H1 (cell line): Measurements from ENCODE around the gene ARL6IP5. TPM values are rescaled to one million over a fixed set of nuclear protein-coding genes. Genes with fewer than 3 reads are reported as not detected.

Experiments
- CTCF ChIA-PET: fragments of 300-600 bp; sonication (Branson Sonifier 250); formaldehyde crosslinking; loops from one replicate; lab custom pipeline; 2021; ENCODE audit not compliant: partially characterized antibody; lab: Charles Lee
- POLR2A ChIA-PET: fragments of 300-600 bp; sonication (Branson Sonifier 250); formaldehyde crosslinking; loops from one replicate; lab custom pipeline; 2021; ENCODE audit warnings: inconsistent platforms; ENCODE audit not compliant: partially characterized antibody; lab: Charles Lee
- DNase-seq, 2 experiments: peaks; one replicate each; pipeline versions ENCODE4 v3.0.0 to v3.0.0-alpha.2; 2010 to 2022; ENCODE audit warnings: low spot score in 2 of 2, low read depth in 1 of 2, mixed read lengths in 1 of 2
- FAIRE-seq: peaks from 2 replicates; lab custom pipeline; 2011; peaks lifted over from hg19 to GRCh38; lab: Jason Lieb, UNC
- H2AFZ ChIP-seq: 2 replicates; pipeline ENCODE4 v1.8.1; 2012; ENCODE audit warnings: low read length, inconsistent platforms
- H2AK5ac ChIP-seq: 2 replicates; pipeline ENCODE4 v1.6.1; 2013; ENCODE audit warnings: low read depth, low read length
- H2BK120ac ChIP-seq: replicated peaks from 2 replicates; pipeline ENCODE3; 2013; ENCODE audit warnings: low read depth, low read length, inconsistent platforms
- H2BK12ac ChIP-seq: 2 replicates; pipeline ENCODE4 v1.6.1; 2013; ENCODE audit warnings: low read depth, low read length
- H2BK15ac ChIP-seq: 2 replicates; pipeline ENCODE4 v1.6.1; 2013; ENCODE audit warnings: low read length
- H2BK20ac ChIP-seq: 2 replicates; pipeline ENCODE4 v1.6.1; 2013; ENCODE audit warnings: low read length
- H2BK5ac ChIP-seq: 2 replicates; pipeline ENCODE4 v1.6.1; 2013; ENCODE audit warnings: low read depth, low read length
- H3K14ac ChIP-seq: 2 replicates; pipeline ENCODE4 v1.6.1; 2013; ENCODE audit warnings: inconsistent platforms; ENCODE audit not compliant: insufficient read length
- H3K18ac ChIP-seq: 2 replicates; pipeline ENCODE4 v1.6.1; 2013; ENCODE audit warnings: low read length; ENCODE audit errors: extremely low read depth
- H3K23ac ChIP-seq: 2 replicates; pipeline ENCODE4 v1.6.1; 2013; ENCODE audit warnings: inconsistent platforms; ENCODE audit not compliant: insufficient read length
- H3K23me2 ChIP-seq: 2 replicates; pipeline ENCODE4 v1.6.1; 2013; ENCODE audit warnings: low read depth, low read length
- H3K27ac ChIP-seq: 2 replicates; pipeline ENCODE4 v1.6.1; 2011; ENCODE audit warnings: low read depth, low read length, inconsistent platforms
- H3K27me3 ChIP-seq, 4 experiments: replicated peaks in 1 of 4; 1 replicate in 1 of 4; 2 replicates in 3 of 4; pipeline versions ENCODE4 v1.6.1 to v1.8.1; 2011 to 2013; ENCODE audit warnings: low read length in 3 of 4, mild to moderate bottlenecking in 3 of 4, inconsistent platforms in 2 of 4, mixed read lengths in 2 of 4, moderate library complexity in 1 of 4; ENCODE audit not compliant: control insufficient read depth in 3 of 4, insufficient read depth in 3 of 4; ENCODE audit errors: extremely low read depth in 1 of 4
- H3K36me3 ChIP-seq, 4 experiments: 2 replicates each; pipeline versions ENCODE4 v1.6.1 to v1.8.1; 2011 to 2013; ENCODE audit warnings: mild to moderate bottlenecking in 4 of 4, low read length in 3 of 4, moderate library complexity in 2 of 4, control low read depth in 1 of 4, inconsistent platforms in 1 of 4; ENCODE audit not compliant: insufficient read depth in 4 of 4, control insufficient read depth in 2 of 4
- H3K4ac ChIP-seq: replicated peaks from 2 replicates; pipeline ENCODE3; 2013; ENCODE audit warnings: low read length, low read depth, mixed read lengths, inconsistent platforms; ENCODE audit not compliant: insufficient read length
- H3K4me1 ChIP-seq, 4 experiments: replicated peaks in 1 of 4; 1 replicate in 1 of 4; 2 replicates in 3 of 4; pipeline versions ENCODE4 v1.6.1 to v1.8.1; 2011 to 2013; ENCODE audit warnings: low read length in 3 of 4, inconsistent platforms in 2 of 4, mixed read lengths in 1 of 4; ENCODE audit not compliant: insufficient read depth in 4 of 4, control insufficient read depth in 3 of 4
- H3K4me2 ChIP-seq, 2 experiments: 2 replicates each; pipeline versions ENCODE4 v1.6.1 to v1.8.1; 2011 to 2013; ENCODE audit warnings: low read depth in 2 of 2, low read length in 2 of 2, control low read depth in 1 of 2, inconsistent platforms in 1 of 2, mild to moderate bottlenecking in 1 of 2; ENCODE audit not compliant: insufficient read depth in 1 of 2
- H3K4me3 ChIP-seq, 4 experiments: fragments of 200-600, 300-600 bp in 1 of 4; sonication (generic), shearing (Covaris generic), sonication (Bioruptor Twin) in 1 of 4; 2 replicates each; pipeline versions ENCODE4 v1.5.1 to v1.8.1; 2011 to 2016; ENCODE audit warnings: low read length in 4 of 4, low read depth in 3 of 4, control low read depth in 2 of 4, inconsistent platforms in 2 of 4, mild to moderate bottlenecking in 2 of 4, mixed read lengths in 1 of 4, moderate library complexity in 1 of 4; ENCODE audit not compliant: insufficient read depth in 2 of 4; ENCODE audit errors: extremely low read depth in 1 of 4
- H3K56ac ChIP-seq: replicated peaks from 2 replicates; pipeline ENCODE3; 2013; ENCODE audit warnings: low read depth, mild to moderate bottlenecking, mixed read lengths, low read length, inconsistent platforms; ENCODE audit not compliant: insufficient read length
- H3K79me1 ChIP-seq: 2 replicates; pipeline ENCODE4 v1.6.1; 2013; ENCODE audit warnings: low read depth, low read length, control low read depth
- H3K79me2 ChIP-seq, 2 experiments: 2 replicates each; pipeline versions ENCODE4 v1.6.1 to v1.8.1; 2012 to 2013; ENCODE audit warnings: low read length in 2 of 2, mild to moderate bottlenecking in 2 of 2, inconsistent platforms in 1 of 2; ENCODE audit not compliant: insufficient read depth in 2 of 2, control insufficient read depth in 1 of 2
- H3K9ac ChIP-seq, 4 experiments: replicated peaks in 1 of 4; 1 replicate in 1 of 4; 2 replicates in 3 of 4; pipeline versions ENCODE4 v1.6.1 to v1.8.1; 2011 to 2013; ENCODE audit warnings: low read depth in 3 of 4, low read length in 3 of 4, control low read depth in 2 of 4, mild to moderate bottlenecking in 2 of 4, moderate library complexity in 2 of 4, inconsistent platforms in 1 of 4; ENCODE audit errors: extremely low read depth in 1 of 4
- H3K9me3 ChIP-seq, 2 experiments: 2 replicates each; pipeline versions ENCODE4 v1.6.1 to v1.8.1; 2012 to 2013; ENCODE audit warnings: mild to moderate bottlenecking in 2 of 2, moderate library complexity in 2 of 2, control low read depth in 1 of 2, inconsistent platforms in 1 of 2, low read depth in 1 of 2, low read length in 1 of 2, mixed read lengths in 1 of 2; ENCODE audit not compliant: insufficient read depth in 2 of 2
- H4K20me1 ChIP-seq, 2 experiments: replicated peaks in 1 of 2; 2 replicates each; pipeline versions ENCODE3 to v1.8.1; 2011 to 2013; ENCODE audit warnings: inconsistent platforms in 2 of 2, low read length in 2 of 2, mild to moderate bottlenecking in 1 of 2; ENCODE audit not compliant: insufficient read depth in 2 of 2, control insufficient read depth in 1 of 2
- H4K5ac ChIP-seq: 2 replicates; pipeline ENCODE4 v1.6.1; 2013; ENCODE audit warnings: low read length, low read depth, mixed read lengths, inconsistent platforms; ENCODE audit not compliant: insufficient read length
- H4K8ac ChIP-seq: 2 replicates; pipeline ENCODE4 v1.8.0; 2013; ENCODE audit warnings: mild to moderate bottlenecking, moderate library complexity, low read length, inconsistent platforms; ENCODE audit not compliant: insufficient read depth; ENCODE audit errors: extremely low read depth
- H4K91ac ChIP-seq: replicated peaks from 2 replicates; pipeline ENCODE3; 2013; ENCODE audit warnings: low read length, mixed read lengths, inconsistent platforms; ENCODE audit not compliant: insufficient read length
- CEBPB ChIP-seq: IDR thresholded peaks from 2 replicates; pipeline ENCODE4 v1.6.1; 2012; ENCODE audit warnings: low read depth, low read length
- CHD2 ChIP-seq: IDR thresholded peaks from 2 replicates; pipeline ENCODE4 v1.6.1; 2012; ENCODE audit warnings: low read length, improper control_type of control experiment
- CREB1 ChIP-seq: IDR thresholded peaks from 2 replicates; pipeline ENCODE4 v1.6.1; 2012; ENCODE audit warnings: inconsistent platforms
- MAFK ChIP-seq: IDR thresholded peaks from 2 replicates; pipeline ENCODE4 v1.6.1; 2012; ENCODE audit warnings: low read depth, mild to moderate bottlenecking, improper control_type of control experiment, low read length
- RNF2 ChIP-seq: fragments of 200-900, 300-1000 bp; sonication (generic); IDR thresholded peaks from 2 replicates; pipeline ENCODE4 v1.7.1; 2016; ENCODE audit warnings: borderline replicate concordance, low read depth, mild to moderate bottlenecking, antibody characterized with exemption, low read length; ENCODE audit not compliant: poor library complexity, severe bottlenecking; ENCODE audit errors: missing control alignments
- SP1 ChIP-seq: IDR thresholded peaks from 2 replicates; pipeline ENCODE4 v1.6.1; 2011; ENCODE audit warnings: low read depth, low read length
- SRF ChIP-seq: IDR thresholded peaks from 2 replicates; pipeline ENCODE4 v1.6.1; 2011; ENCODE audit warnings: mild to moderate bottlenecking, low read depth, low read length, moderate library complexity
- ZNF274 ChIP-seq: IDR thresholded peaks from 2 replicates; pipeline ENCODE4 v1.7.0; 2012; ENCODE audit warnings: low read length, borderline replicate concordance; ENCODE audit errors: extremely low read depth
- WGBS, 2 experiments: shearing (Covaris generic) in 1 of 2; methylation state at CpG; one replicate each; pipeline versions ENCODE4 v1.1.6 to v1.1.7; 2013 to 2015; ENCODE audit warnings: low lambda C conversion rate in 2 of 2, mixed read lengths in 2 of 2, inconsistent platforms in 1 of 2, low coverage in 1 of 2, missing lambda C conversion rate in 1 of 2; ENCODE audit not compliant: insufficient replicate concordance in 2 of 2, insufficient coverage in 1 of 2, insufficient read length in 1 of 2; ENCODE audit errors: extremely low coverage in 1 of 2, missing lambda C conversion rate in 1 of 2; 5-methylcytosine and 5-hydroxymethylcytosine counted together
- polyA plus RNA-seq, 7 experiments: library from polyadenylated mRNA; depleted of rRNA in 3 of 7; stranded (reverse) in 5 of 7; unstranded in 2 of 7; fragments of >200 nt in 5 of 7; fragments of 200-250 nt in 2 of 7; gene quantifications; 1 replicate in 5 of 7; 2 replicates in 1 of 7; 4 replicates in 1 of 7; pipeline versions ENCODE4 v1.2.1 to v1.2.3, GENCODE V29; 2011 to 2013; ENCODE audit warnings: missing spikeins in 2 of 7, mixed read lengths in 2 of 7
- total RNA-seq: library from RNA; stranded (reverse); fragmentation: NEBNext Ultra II Directional; extraction: Animal tissue kit (Norgen Biotek cat#: 25700); gene quantifications from 2 replicates; pipeline ENCODE4 v1.2.1, GENCODE V29; 2021

ARL6IP5 gene
- total and polyA plus RNA-seq, 2 of the 8 experiments (the other 6 are each of a cell fraction or from before 2014, with no cell fraction given) = 24.9 to 30.1 TPM

- Histone ChIP-seq H2BK15ac (no peak overlapping the region), H3K9ac (no peak overlapping the region), H3K14ac (no peak overlapping the region), H3K9me3 (no peaks in the 10 kb centered on the region), H2BK5ac (no peak overlapping the region), H3K23ac (no peak overlapping the region), H3K79me1 (no peaks in the 10 kb centered on the region), H2BK20ac (no peak overlapping the region), H3K23me2 (no peaks in the 10 kb centered on the region), H4K5ac (no peak overlapping the region), H2AK5ac (no peak overlapping the region), H3K4me1 (no peaks in the 10 kb centered on the region), H3K4ac (no peak overlapping the region), H3K27ac (no peak overlapping the region), H2BK12ac (no peak overlapping the region), H3K56ac (no peak overlapping the region), H3K79me2 (no peaks in the 10 kb centered on the region), H3K4me2 (no peak overlapping the region), H4K20me1 (no peaks in the 10 kb centered on the region), H4K8ac (no peak overlapping the region), H3K36me3 (peaks cover 10 to 76% (median 33%) of the 10 kb centered on the region in 4 experiments; a peak in 7 of 8 replicates), H2BK120ac (no peak overlapping the region), H3K18ac (no peak overlapping the region), H3K27me3 (no peaks in the 10 kb centered on the region), H3K4me3 (no peak overlapping the region), H2AFZ (no peak overlapping the region), H4K91ac (no peak overlapping the region)
- CTCF ChIA-PET = no interaction called here
- no peak for TF ChIP-seq SP1
- TF ChIP-seq CREB1 = no peak
- no peak for TF ChIP-seq CHD2
- no peak for TF ChIP-seq ZNF274
- no peak for TF ChIP-seq CEBPB
- TF ChIP-seq MAFK = no peak
- no peak for TF ChIP-seq SRF
- TF ChIP-seq RNF2 = no peak
- DNase-seq (no peak), FAIRE-seq (no peak)
- WGBS, 2 experiments = 95% methylated on average over 3 of the region's 3 CpGs; no CpG with 5 or more reads in 1 of the 2 experiments
- POLR2A ChIA-PET = no interaction called here
Observed at GRCh38 chr3:69058180-69058946, 26.4 kb upstream of the ARL6IP5 start.
